Esophagus squamous epithelium (tissue), 5 donors: ENCODE measurements around the gene NR2C2. TPM values are rescaled to one million over a fixed set of nuclear protein-coding genes. Genes with fewer than 3 reads are reported as not detected.

ENCODE experiments used
- DNase-seq: peaks from one replicate; lab custom pipeline; 2025; lab: John Stamatoyannopoulos, UW
- H3K27ac ChIP-seq, 4 donors: fragments of 200-600 bp; sonication (generic); one replicate each; pipeline ENCODE4 v1.5.1; 2016 to 2019; ENCODE audit warnings: mild to moderate bottlenecking in 1 of 4
- H3K27me3 ChIP-seq, 4 donors: fragments of 200-600 bp; sonication (generic); 1 replicate in 3 of 4; 2 replicates in 1 of 4; pipeline versions ENCODE4 v1.5.1 to v1.6.0; 2017 to 2021; ENCODE audit warnings: antibody characterized with exemption in 1 of 4
- H3K36me3 ChIP-seq, 3 donors: fragments of 200-600 bp; sonication (generic); one replicate each; pipeline ENCODE4 v1.5.1; 2016 to 2019
- H3K4me1 ChIP-seq, 3 donors: fragments of 200-600 bp; sonication (generic); one replicate each; pipeline ENCODE4 v1.5.1; 2017 to 2019
- H3K4me3 ChIP-seq, 4 donors: fragments of 200-600 bp; sonication (generic); 1 replicate in 3 of 4; 2 replicates in 1 of 4; pipeline ENCODE4 v1.5.1; 2016 to 2019; ENCODE audit warnings: mild to moderate bottlenecking in 2 of 4, moderate library complexity in 1 of 4
- H3K9me3 ChIP-seq, 3 donors: fragments of 200-600 bp; sonication (generic); one replicate each; pipeline ENCODE4 v1.5.1; 2016 to 2019
- CTCF ChIP-seq, 6 experiments: fragments of 450-650 bp in 4 of 6; fragments of 200-600 bp in 2 of 6; sonication (generic) in 2 of 6; IDR thresholded peaks; one replicate each; pipeline ENCODE4 v1.5.1; 2016 to 2019; ENCODE audit warnings: antibody characterized with exemption in 6 of 6, mild to moderate bottlenecking in 4 of 6, moderate library complexity in 4 of 6
- POLR2A ChIP-seq, 4 donors: fragments of 450-650 bp; IDR thresholded peaks; one replicate each; pipeline ENCODE4 v1.6.1; 2017; ENCODE audit warnings: antibody characterized with exemption in 4 of 4, mild to moderate bottlenecking in 4 of 4, moderate library complexity in 3 of 4
- WGBS, 2 donors: methylation state at CpG; one replicate each; pipeline ENCODE4 v1.1.5; 2018; 5-methylcytosine and 5-hydroxymethylcytosine counted together
- intact Hi-C: fragments of 100-400 bp; cut with DNase I; formaldehyde crosslinking; loops from one replicate; pipeline ENCODE4 v1.15.0; 2022
- total RNA-seq, 4 donors: library from RNA; depleted of rRNA; stranded (reverse); fragments of >200 nt; gene quantifications; one replicate each; pipeline ENCODE4 v1.1.0, GENCODE V29; 2016
- donor health status: DM: yes; HTN: yes; CAD: no.

The NR2C2 gene
- total RNA-seq, 4 donors from 2014 or later, result 14.1 to 37.2 (median 26.3) TPM

GRCh38 chr3:14909250-14909649, 38.1 kb upstream of the NR2C2 start:
- H3K9me3 ChIP-seq, result peaks cover 0 to 14% (median 0%) of the 10 kb centered on the region in 3 donors
- WGBS, 2 donors, result 80 to 87% methylated on average over 4 of the region's 5 CpGs
- H3K27ac ChIP-seq, result no peak overlapping the region
- H3K36me3 ChIP-seq, result no peaks in the 10 kb centered on the region
- no peak overlapping the region for H3K4me3 ChIP-seq
- TF ChIP-seq CTCF (IDR thresholded peaks at IDR 0.05) (no peak), POLR2A (IDR thresholded peaks at IDR 0.05) (no peak)
- no peaks in the 10 kb centered on the region for H3K4me1 ChIP-seq
- no peak for DNase-seq
- intact Hi-C loops, result no loop called here
- peaks cover 0 to 10% (median 0%) of the 10 kb centered on the region in 4 donors for H3K27me3 ChIP-seq

- Histone ChIP-seq H3K4me1 (no peaks in the 10 kb centered on the region), H3K36me3 (no peaks in the 10 kb centered on the region), H3K27ac (no peak overlapping the region), H3K9me3 (no peaks in the 10 kb centered on the region), H3K4me3 (no peak overlapping the region), H3K27me3 (peaks cover 0 to 22% (median 0%) of the 10 kb centered on the region in 4 donors)
- no peak for TF ChIP-seq CTCF (IDR thresholded peaks at IDR 0.05)
- no peak for TF ChIP-seq POLR2A (IDR thresholded peaks at IDR 0.05)
- 87 to 90% methylated on average over 11 of the region's 11 CpGs for WGBS, 2 donors
- DNase-seq, result no peak
- intact Hi-C loops, result loop anchor here (10.0 kb wide), 1 partner anchor 407 kb away; no protein-coding TSS in a partner anchor
Measured at GRCh38 chr3:14911651-14912050, 35.7 kb upstream of the NR2C2 start.

GRCh38 chr3:14913071-14913925, 34.1 kb upstream of the NR2C2 start:
- WGBS, 2 donors, result 59 to 84% methylated on average over 6 to 8 of the region's 10 CpGs

GRCh38 chr3:14913926-14914778, 33.2 kb upstream of the NR2C2 start:
- Histone ChIP-seq H3K36me3 (peaks cover 0 to 11% (median 0%) of the 10 kb centered on the region in 3 donors), H3K27ac (no peak overlapping the region), H3K27me3 (peaks cover 0 to 28% (median 0%) of the 10 kb centered on the region in 4 donors), H3K4me3 (no peak overlapping the region), H3K4me1 (no peaks in the 10 kb centered on the region), H3K9me3 (no peaks in the 10 kb centered on the region)
- intact Hi-C loops, result loop anchor here (10.0 kb wide), 1 partner anchor 409 kb away; no protein-coding TSS in a partner anchor
- TF ChIP-seq CTCF (IDR thresholded peaks at IDR 0.05), result no peak
- TF ChIP-seq POLR2A (IDR thresholded peaks at IDR 0.05), result no peak
- WGBS, 2 donors, result 78 to 84% methylated on average over 6 to 12 of the region's 14 CpGs
- DNase-seq, result no peak

More at GRCh38 chr3:14913071-14913925, 34.1 kb upstream of the NR2C2 start:
- peaks cover 0 to 11% (median 0%) of the 10 kb centered on the region in 3 donors for H3K36me3 ChIP-seq
- TF ChIP-seq POLR2A (IDR thresholded peaks at IDR 0.05) (no peak), CTCF (IDR thresholded peaks at IDR 0.05) (no peak)
- H3K4me1 ChIP-seq, result no peaks in the 10 kb centered on the region
- H3K27ac ChIP-seq, result no peak overlapping the region
- no peaks in the 10 kb centered on the region for H3K9me3 ChIP-seq
- H3K27me3 ChIP-seq, result peaks cover 0 to 28% (median 0%) of the 10 kb centered on the region in 4 donors
- DNase-seq, result no peak
- intact Hi-C loops, result loop anchor here (10.0 kb wide), 1 partner anchor 408 kb away; no protein-coding TSS in a partner anchor
- no peak overlapping the region for H3K4me3 ChIP-seq
